ENCODE data around the gene LANCL3.
"Not testable (repeated sequence)": the region's sequence is repeated elsewhere in the genome, so short reads cannot be mapped to it uniquely, and the experiment has no call there.

Gene LANCL3

DNA sequence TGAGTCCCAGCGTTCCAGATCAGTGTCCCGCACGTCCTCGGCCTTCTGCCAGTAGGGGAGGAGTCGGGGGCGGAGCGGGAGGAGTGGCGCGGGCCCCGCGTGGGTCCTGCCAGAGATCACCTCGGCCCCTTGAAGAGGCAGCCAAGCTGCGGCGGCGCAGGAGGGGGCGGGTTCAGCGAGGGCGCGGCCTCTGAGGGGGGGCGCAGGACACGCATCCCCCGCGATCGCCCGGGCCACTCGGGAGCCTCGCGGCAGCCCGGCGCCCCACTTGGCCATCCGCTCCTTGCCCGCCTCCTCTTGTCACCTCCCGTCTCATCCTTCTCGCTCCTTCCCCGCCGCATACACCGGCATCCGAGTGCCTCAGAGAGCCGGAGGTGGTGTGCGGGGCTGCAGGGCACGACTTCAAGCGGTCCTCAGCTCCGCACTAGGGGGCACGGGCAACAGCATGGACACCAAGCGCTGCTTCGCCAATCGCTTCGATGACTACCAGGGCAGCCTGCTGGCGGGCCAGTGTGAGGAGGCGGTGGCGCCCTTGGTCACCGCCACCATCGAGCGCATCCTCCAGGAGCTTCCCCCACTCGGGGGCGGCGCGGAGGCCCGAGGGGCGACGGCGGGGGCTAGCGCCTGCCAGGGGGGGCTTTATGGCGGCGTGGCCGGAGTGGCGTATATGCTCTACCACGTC, at the start of gene LANCL3:
Gene LANCL3 (plus strand): TSS at position 236 of the 682 bp plus-strand sequence. CDS start 210 bp downstream, at position 446.
- not testable (repeated sequence) for DNase-seq

DNA sequence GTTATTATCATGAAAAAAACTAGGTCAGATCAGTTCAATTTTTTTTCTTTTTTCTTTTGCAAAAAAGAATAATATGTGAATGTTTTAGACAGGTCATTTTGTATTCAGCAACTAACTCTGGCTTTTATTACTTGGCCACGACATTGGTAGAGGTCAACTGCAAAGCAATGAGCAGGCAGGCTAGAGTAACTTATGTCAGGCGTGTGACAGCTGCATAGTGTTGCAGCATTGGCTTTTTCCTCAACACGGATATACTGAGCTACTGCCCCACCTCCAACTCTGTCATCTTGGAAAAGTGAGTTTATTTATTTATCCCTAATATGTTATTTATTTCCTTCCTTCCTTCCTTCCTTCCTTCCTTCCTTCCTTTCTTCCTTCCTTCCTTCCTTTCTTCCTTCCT, 47.8 kb upstream of the LANCL3 start:
- DNase-seq, result not testable (repeated sequence)

DNA sequence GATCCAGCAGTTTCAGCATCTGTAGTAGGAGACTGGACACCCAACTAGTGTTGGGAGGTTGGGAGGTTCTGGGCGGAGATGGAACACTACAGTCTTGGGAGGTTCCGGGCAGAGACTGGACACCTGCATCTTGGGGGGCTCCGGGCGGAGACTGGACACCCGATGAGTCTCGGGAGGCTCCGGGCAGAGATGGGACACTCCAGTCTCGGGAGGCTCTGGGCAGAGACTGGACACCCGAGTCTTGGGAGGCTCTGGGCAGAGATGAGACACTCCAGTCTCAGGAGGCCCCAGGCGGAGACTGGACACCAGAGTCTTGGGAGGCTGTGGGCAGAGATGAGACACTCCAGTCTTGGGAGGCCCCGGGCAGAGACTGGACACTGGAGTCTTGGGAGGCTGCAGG, 29.5 kb upstream of the LANCL3 start:
- no peak for DNase-seq

DNA sequence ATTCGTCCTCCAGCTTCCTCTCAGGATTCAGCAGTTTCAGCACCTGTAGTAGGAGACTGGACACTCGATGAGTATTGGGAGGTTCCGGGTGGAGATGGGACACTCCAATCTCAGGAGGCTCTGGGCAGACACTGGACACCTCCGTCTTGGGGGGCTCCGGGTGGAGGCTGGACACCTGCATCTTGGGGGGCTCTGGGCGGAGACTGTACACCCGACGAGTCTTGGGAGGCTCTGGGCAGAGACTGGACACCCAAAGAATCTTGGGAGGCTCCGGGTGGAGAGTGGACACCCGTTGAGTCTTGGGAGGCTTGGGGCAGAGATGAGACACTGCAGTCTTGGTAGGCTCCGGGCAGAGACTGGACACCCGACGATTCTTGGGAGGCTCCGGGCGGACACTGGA, 28.7 kb upstream of the LANCL3 start:
- DNase-seq, result no peak

DNA sequence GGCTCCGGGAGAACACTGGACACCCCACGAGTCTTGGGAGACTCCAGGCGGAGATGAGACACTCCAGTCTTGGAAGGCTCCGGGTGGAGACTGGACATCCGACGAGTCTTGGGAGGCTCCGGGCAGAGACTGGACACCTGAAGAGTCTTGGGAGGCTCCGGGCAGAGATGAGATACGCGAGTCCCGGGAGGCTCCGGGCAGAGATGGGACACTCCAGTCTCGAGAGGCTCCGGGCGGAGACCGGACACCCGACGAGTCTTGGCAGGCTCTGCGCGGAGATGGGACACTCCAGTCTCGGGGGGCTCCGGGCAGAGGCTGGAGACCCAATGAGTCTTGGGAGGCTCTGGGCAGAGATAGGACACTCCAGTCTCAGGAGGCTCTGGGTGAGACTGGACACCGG, 28.1 kb upstream of the LANCL3 start:
- no peak for DNase-seq

DNA sequence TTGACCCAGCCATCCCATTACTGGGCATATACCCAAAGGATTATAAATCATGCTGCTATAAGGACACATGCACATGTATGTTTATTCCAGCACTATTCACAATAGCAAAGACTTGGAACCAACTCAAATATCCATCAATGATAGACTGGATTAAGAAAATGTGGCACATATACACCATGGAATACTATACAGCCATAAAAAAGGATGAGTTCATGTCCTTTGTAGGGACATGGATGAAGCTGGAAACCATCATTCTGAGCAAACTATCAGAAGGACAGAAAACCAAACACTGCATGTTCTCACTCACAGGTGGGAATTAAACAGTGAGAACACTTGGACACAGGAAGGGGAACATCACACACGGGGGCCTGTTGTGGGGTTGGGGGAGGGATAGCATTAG, 26.9 kb upstream of the LANCL3 start:
- not testable (repeated sequence) for DNase-seq

DNA sequence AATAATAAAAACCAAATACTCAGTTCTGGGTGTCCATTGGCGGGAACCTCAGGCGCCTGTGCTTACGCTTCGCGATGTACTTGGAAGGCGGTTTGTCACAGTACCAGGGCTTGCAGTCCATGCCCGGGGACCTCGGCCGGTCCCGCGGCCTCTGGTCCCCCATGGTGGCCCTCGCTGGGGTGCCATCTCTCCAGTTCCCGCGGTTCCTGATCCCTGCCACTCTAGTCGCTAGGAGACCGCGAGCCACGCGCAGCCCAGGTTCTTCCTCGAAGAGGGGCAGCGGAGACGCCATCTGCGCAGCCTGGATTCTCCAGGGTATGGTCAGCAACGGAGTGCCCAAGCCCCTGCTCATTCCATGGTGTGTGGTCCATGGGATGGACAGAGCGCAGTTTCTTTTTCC, 26.4 kb upstream of the LANCL3 start:
- DNase-seq, result no peak

DNA sequence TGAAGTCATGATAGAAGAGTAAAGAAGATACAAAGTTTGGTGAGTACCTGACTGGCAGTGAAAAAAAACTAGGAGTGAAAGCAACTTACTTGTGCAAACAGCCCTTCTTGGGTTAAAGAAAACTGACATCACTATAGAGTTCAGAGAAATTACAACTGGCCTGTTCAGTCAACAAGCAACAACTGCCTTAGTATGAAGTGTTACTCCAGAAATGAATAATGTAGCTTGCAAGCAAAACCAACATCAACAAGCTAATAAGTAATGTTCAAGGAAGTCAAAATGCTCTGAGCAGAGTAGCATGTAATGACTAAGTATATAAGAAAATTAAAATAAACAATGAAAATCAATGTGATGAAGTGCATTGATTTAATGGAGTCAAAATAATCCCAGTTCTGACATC, 21.8 kb upstream of the LANCL3 start:
- DNase-seq, result not testable (repeated sequence)

DNA sequence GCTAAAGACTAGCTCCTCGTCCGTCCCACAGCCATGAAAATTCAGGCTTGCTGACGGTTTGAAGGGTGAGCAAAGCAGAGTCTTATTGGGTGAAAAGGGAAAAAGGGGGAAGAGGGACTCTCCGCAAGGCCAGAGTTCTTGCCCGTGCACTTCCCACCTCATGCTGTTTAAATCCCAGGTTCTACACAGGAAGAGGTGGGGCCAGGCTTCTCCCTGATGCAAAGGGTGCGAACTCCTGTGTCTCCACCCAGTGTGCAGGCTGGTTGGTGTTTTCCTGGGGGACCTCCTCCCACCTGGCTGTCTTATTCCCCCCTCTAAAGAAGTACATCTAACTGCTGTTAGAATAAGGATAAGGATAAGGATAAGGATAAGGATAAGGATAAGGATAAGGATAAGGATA, 18.0 kb upstream of the LANCL3 start:
- no peak for DNase-seq

DNA sequence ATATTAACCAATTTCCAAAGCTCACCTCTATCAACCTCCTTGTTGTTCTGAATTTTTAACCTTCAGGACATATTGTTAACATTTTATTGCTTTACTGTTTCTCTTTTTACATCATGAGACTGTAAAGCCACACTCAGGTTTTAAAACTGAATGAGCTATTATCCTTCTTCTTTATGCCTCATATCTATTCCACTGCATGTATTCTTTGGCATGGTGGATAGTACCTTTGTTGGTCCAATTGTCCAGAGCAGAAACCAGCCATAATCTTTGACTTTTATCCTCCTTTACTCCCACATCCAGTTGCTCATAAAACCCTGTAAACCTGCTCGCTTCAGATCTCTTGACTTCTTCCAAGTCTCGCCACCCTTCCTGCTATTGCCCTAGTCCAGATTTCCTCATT, 6.2 kb upstream of the LANCL3 start:
- not testable (repeated sequence) for DNase-seq

DNA sequence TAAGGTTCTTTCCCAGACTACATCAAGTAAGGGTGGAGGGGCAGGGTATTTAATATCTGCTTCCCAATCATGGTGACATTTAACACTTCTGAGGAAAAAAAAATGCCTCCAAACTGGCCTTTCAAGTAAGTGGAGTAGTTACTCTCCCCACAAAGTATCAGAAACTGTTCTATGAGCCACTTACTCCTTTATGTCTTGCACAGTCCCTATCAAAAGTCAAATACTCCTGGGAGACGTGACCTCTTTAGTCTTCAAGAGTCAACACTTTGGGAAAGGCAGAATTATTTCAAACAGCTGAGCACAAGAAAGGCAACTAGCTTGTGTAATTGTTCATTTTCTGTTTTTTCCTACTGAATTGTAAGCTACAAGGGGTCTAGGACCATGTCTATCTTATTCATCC, 1.1 kb upstream of the LANCL3 start:
- DNase-seq, result not testable (repeated sequence)

DNA sequence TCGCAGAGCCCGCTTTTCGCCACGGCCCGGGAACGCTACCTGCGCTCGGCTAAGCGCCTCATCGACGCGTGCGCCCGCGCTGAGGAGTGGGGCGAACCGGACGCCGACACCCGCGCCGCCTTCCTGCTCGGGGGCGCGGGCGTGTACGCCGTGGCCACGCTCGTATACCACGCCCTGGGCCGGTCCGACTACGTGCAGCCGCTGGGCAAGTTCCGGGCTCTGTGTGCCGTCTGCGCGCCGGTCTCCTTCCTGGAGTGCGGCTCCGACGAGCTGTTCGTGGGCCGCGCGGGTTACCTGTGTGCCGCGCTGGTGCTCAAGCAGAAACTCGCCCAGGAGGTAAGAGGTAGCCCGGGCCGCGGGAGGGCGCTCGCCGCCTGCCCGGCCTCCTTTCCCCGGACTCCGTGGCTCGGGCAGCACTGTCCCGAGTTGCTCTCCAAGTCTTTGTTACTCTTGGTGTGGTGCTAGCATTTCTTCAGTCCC, 687 bp downstream of the LANCL3 start:
- DNase-seq, result not testable (repeated sequence)

DNA sequence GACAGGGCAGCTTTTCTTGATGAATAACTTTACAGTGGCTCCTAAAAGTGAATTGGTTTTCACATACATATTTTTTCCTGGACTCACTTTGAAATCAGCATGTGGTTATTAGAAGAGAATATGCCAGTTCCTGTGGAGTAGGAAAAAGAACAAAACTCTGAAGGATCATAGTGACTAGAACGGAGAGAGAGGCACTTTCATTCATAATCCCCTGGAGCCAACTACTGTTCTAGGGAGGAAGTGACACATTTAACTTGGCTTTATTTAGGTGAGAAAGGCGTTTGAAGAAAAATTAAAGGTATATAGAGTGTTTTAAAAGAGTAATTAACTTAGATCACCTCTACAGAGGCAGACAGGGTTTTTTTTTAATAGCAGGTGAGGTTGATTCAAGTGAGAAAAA, 1.7 kb downstream of the LANCL3 start:
- not testable (repeated sequence) for DNase-seq

DNA sequence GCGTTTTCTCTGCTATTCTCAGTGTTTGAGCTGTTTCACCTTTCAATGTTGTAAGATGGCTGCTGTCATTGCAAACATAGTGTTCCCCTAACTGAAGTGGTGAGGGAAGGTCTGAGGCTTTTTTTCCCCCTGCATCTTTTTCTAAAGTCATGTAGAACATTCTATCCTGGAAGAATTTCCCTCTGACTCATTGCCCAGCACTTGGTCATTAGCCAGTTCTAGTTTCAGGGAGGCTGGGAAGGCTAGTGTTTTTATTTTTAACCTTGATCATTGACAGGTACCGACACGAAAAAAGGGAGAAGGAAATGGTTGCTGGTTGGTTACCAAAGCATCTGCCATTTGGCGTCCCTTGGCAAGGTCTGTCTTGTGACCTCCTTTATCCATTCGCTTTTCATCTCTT, 6.6 kb downstream of the LANCL3 start:
- no peak for DNase-seq

DNA sequence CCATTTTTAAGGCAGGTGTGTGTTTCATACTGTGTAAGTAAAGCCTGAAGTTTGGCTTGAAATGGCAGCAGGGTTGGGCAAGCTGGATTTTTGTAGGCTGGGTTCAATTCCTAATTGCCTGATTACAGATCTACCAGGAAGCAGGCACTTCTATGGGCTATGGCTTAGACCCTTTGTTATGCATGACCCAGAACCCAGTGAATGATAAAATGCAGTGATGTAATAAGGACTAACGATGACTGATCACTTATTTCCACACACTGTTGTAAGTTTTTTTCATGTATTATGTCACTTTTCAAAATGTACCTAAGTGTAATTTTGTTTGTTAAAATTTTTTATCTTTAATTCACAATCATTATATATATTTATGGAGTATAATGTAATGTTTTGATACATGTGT, 8.6 kb downstream of the LANCL3 start:
- DNase-seq, result no peak

DNA sequence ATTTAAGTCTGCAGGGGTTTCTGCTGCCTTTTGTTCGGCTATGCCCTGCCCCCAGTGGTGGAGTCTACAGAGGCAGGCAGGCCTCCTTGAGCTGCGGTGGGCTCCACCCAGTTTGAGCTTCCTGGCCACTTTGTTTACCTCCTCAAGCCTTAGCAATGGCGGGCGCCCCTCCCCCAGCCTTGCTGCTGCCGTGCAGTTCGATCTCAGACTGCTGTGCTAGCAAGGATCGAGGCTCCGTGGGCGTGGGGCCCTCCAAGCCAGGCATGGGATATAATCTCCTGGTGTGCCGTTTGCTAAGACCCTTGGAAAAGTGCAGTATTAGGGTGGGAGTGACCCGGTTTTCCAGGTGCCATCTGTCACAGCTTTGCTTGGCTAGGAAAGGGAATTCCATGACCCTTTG, 15.9 kb downstream of the LANCL3 start:
- not testable (repeated sequence) for DNase-seq

DNA sequence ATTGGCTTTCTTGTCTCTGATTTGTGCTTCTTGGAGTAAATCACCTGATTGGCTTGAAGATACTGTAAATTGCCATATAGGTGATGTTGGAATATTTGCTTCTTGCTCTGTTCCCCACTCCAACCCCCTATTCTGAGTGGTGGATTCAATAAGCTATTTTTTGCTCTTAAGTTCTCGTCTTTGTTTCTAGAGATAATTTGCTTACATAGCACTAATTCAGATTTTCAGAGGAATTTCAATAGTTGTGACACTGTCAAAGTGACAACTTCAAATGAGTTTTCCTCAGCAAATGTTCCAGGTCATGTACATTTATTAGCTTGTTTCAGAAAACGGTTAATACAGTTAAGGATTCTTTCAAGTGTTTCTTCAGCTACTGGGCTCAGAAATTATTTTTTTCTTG, 18.6 kb downstream of the LANCL3 start:
- DNase-seq, result no peak

DNA sequence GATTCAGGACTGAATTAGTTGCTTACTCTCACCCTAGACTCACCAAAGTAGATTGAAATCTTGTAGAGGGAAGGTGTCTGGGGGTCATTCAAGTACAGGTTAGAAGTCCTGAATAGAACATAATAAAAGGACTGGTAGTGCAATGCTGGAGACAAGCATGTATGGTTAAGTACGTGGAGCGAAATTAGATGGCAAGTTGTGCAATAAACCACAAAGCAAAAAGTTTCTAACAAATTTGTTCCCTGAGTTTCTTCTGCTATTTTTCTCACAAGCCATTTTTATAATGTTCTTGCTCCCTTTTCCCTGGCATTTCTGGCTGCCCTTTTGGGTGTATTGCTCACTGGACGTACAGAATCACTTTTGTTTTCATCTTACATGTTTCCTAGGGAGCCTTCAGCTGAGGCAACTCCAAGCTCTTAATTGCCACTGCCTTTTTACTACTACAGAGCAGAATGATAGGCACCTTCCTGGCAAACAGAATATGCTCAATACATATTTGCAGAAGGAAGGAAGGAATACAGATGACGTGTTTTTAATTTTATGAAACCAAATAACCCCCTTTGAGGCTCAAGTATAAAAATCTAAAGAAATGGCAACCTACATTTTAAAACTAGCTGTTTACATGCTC, 23.4 kb downstream of the LANCL3 start:
- DNase-seq, result no peak

DNA sequence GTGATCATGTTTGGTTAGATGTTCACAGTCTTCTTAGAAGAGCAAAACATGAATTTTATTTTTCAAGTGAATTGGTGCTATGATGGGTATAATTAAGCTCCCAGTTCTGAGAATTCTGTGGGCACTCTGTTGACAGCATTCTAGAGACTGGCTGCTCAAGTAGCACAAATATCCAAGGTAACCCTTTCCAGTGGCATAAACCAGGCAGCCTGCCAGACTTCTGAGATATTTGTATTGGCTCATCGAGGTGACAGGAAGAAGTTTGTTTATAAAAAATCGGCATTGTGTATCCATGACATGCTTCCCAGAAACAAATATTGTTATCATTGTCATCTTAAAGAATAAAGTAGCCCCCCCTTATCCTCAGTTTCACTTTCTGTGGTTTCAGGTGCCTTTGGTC, 28.3 kb downstream of the LANCL3 start:
- DNase-seq, result no peak

DNA sequence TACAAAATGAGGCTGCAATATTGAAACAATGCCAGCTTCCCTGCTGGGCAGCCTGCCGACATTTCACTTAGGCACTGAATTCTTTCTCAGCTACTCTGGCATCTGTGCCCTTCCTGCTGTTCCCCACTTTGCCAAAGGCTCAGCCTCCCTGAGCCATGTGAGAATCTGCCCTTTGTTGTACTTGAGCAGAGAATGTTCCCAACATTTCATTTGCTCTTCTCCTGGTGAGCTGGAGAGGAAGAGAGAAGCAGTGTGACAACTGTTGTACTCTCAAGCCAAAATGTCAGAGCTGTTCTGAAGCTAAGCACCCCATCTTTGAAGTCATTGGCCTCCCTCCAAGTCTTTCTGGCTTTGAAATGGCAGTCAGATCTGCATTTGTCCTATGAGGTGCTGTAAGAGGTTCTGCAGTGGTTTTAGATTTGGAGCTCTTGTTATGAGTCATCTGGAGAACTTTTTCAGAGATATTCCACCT, 32.5 kb downstream of the LANCL3 start:
- no peak for DNase-seq

DNA sequence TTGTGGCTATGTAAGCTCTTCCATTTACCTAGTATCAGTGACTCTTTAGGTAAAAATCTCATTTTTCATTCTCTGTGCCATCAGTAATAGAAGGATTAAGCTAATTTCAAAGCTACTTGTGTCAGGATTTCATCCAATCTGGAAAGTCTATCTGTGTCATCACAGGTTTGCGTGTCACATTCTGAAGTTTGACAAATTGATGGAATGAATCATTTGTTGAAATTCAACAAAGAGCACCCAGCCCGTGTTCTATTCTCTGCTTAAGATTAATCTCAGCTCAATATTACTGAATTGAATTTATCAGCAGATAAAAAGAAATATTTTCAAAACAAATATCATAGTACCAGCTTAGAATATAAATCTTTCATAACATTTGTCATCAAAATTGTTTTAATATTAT, 35.8 kb downstream of the LANCL3 start:
- no peak for DNase-seq

DNA sequence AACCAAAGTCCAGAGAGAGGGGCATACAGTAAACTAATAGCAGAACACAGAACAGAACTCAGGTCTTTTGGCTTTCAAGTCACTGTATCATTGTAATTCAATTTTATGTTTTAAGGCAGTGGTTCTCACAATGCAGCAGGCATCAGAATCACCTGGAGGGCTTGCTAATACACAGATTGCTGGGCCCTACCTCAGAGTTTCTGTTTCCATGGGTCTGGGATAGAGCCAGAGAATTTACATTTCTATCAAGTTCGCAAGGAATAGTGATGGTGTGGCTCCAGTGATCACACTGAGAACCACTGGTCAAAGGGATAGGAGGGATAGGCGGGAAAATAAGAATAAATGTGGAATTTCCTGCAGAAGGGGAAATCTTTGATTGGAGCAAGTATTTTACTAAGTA, 36.7 kb downstream of the LANCL3 start:
- no peak for DNase-seq

DNA sequence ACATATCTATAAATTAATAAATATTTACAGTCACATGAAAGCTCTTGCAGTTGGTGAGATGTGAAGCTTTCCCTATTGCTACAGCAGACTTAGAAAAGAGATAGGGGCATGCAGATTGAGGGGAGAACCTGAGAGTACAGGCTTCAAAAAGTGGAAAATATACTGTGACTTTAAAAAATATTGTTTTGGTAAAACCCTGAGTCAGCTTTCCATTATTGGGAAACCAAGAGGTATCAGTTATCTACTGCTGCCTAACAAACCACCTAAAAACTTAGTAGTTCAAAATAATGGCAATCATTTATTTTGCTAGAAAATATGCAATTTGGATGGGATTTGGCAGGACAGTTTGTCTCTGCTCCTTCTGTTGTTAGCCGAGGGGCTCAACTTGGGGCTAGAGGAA, 38.3 kb downstream of the LANCL3 start:
- DNase-seq, result no peak

DNA sequence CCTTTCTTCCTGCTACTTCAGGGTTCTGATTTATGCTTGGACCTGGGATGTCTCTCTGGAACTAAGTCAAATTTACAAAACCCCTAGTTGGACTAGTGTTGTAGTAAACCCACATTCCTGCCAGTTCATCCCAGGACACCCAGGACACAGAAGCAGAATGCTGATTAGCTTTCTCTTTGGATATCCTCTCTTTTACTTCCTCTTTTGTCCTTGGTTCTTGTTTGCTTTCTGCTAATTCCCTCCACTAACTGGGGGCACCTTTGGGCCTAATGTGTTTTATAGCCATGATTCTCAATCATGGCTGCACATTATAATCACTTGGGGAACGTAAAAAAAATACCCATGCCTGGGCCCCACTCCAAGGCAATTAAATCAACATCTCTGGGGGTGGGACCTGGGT, 42.5 kb downstream of the LANCL3 start:
- no peak for DNase-seq

DNA sequence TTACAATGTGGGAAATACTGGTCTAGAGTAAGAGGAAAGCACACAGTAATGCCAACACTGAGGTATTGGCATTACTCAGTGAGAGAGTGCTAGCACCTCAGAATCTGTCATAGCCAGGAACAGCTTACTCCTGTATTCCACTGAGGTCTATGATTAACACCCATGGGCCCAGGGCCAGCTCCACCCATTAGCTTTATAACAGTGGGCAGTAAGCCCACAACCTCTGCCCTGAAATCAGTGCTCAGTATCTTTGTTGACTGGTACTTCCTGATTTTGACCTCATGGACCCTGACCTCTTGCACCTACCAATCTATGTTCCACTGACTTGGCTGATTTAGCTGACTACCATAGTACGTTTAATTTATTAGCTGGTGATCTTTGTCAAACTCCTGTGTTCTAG, 56.1 kb downstream of the LANCL3 start:
- DNase-seq, result no peak
